H4 (cell line): ENCODE measurements around the gene CLP1. TPM values are rescaled to one million over a fixed set of nuclear protein-coding genes. Genes with fewer than 3 reads are reported as not detected.
"Not testable (repeated sequence)": the region's sequence is repeated elsewhere in the genome, so short reads cannot be mapped to it uniquely, and the experiment has no call there.

Experiments
- DNase-seq: peaks from one replicate; pipeline ENCODE4 v3.0.0-alpha.2; 2015; ENCODE audit warnings: low spot score
- total RNA-seq: library from RNA; depleted of rRNA; stranded (reverse); fragments of >200 nt; shearing (Covaris generic); gene quantifications from 2 replicates; pipeline ENCODE4 v1.2.3, GENCODE V29; 2014; rRNA removed

CLP1 gene
- total RNA-seq, 1 experiment from 2014 or later = 27.5 TPM

GRCh38 chr11:57663975-57664374 is 6.4 kb downstream of the CLP1 start:
- DNase-seq = no peak

- peak; percentile 97 for DNase-seq
These were observed 9.7 kb downstream of the CLP1 start for GRCh38 chr11:57667117-57667735.

DNA sequence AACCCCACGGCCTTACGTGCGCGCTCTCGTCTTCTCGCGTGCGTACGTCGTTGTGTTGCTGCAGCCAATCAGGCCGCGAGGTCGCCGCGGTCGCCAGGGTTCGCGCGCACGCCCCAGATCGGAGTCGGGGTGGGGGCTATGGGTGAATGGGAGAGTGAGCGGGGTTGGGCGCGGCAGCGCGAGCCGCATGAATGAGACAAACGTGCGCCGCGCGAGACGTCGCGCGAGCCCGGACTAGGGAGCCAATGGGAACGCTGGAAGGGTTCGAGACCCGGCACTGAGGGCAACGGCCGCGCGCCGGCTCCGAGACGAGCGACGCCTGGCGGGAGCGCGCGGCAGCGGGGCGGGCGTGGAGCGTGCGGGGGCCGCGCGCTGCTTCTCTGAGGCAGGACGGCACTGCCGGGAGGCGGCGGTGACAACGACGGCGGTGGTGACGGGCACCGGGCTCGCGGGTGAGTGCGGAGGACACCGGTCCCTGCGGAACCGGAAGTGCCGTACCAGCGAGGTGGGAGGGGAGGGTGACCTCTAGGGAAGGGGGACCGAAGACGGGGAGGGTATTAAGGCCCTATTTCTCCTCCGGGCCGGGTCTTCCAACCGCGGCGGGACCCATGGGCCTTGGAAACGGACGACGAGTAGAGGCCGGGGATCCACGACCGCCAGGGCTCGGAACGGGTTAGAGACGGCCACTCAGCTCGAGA is 10.3 kb downstream of the CLP1 start, which contains the start of gene ZDHHC5:
ZDHHC5 (plus strand) TSS at position 379 of the 698 bp plus-strand sequence. CDS start 4,977 bp downstream, outside the sequence.
- DNase-seq = peak; percentile 99

DNA sequence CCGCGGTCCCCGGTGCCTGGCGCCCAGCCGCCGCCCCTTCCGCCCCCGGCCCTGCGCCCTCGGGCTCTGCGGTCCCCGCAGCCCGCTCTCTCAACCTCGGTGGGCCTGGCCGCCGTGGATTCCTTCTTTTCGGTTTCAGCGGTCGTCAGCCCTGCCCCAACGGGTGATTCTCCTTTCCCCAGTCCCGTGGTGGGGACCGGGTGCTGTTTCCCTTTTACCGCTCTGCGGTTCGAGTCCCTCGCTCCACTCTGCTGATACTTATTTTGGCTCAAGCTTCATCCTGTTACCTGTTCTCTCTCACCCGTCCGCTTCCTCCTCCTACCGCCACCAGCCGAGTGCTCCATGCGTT is 10.8 kb downstream of the CLP1 start:
- no peak for DNase-seq

- no peak for DNase-seq
These were observed 16.7 kb downstream of the CLP1 start for GRCh38 chr11:57674251-57674650.

DNA sequence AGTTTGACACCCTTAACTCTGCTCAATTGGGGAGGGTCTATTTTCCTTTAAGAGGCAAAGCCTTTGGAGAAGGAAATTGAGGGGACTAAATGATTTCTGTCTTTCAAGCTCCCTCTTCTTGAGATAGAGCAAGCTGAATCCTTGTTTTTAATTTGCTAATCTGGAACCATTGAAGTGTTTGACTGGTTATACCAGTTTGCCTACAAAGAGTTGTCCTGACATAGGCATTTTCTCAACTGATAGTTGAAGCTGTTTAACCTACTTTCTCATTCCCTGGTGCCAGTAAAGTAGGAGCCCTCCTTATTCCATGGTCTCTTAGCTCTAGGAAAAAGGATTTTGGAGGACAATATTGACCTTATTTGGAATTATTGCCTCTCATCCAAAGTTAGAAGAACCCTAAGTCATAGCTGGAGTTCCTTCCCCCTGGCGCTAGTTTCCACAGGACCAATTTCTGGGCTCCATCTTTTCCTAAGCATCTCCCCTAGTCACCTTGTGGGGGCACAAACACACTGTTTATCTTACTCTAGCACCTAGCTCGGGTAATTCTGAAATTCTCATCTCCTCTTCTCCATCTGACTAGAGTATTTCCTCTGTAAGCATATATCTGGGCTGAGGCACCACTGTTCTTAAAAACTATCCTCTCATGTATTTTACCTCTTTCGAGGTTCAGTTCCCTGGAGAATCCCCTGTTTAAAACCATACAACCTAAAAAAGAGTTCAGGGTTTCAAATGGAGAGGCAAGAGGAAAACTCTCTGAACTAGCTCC is 17.8 kb downstream of the CLP1 start:
- DNase-seq = no peak

DNA sequence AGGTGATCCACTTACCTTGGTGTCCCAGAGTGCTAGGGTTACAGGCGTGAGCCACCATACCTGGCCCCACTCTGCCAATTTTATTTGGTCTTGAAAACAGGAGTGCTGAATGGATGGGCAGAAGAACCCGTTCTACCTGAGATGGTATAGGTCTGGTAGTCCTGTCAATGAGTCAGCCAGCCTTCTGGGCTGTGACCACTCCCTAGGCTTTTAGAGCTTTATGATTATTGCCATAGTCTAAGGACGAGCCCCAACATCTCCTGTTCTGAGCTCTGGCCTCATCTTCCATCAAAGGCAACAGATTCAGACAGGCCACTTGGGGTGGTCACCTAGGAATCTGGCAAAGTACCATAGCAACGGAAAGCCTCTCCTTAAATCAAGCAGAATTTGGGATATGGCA is 21.8 kb downstream of the CLP1 start:
- no peak for DNase-seq

DNA sequence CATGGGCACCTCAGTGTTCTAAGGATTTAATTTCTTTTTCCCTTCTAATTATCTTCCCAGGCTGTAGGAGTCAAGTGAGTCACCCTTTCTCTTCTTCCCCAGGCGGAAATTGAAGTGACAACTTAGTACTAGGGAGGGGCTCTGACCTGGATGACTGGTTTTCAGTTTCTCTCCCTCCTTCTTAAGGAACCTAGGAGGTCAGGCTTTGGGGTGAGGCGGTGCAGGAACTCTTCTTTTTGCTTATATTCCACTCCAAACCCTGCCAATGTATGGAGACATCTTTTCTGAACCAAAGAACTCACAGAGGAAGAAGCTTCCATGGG is 23.0 kb downstream of the CLP1 start:
- no peak for DNase-seq

DNA sequence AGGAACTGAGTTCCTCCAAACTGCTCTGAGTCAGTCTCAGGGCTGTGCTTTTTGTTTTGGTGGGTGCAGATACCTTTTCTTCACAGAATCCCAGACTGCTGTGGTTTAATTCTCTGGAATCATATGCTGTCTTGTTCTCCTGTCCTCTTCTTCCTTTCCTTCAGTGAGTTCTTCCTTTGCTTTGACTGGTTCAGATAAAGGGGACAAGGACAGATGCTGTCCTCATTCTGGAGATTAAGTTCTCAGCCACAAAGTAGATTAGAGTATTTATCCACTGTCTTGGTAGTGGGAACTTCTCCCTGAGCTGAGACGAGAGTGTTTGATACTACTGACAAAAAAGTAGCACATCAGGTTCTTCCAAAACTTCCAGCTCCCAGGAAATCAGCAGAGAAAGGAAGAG is 23.6 kb downstream of the CLP1 start:
- DNase-seq = no peak

GRCh38 chr11:57690474-57690873 is 32.9 kb downstream of the CLP1 start:
- DNase-seq = not testable (repeated sequence)

GRCh38 chr11:57698843-57699365 is 41.3 kb downstream of the CLP1 start:
- no peak for DNase-seq

- DNase-seq = no peak
These were observed 42.3 kb downstream of the CLP1 start for GRCh38 chr11:57699813-57700212.

DNA sequence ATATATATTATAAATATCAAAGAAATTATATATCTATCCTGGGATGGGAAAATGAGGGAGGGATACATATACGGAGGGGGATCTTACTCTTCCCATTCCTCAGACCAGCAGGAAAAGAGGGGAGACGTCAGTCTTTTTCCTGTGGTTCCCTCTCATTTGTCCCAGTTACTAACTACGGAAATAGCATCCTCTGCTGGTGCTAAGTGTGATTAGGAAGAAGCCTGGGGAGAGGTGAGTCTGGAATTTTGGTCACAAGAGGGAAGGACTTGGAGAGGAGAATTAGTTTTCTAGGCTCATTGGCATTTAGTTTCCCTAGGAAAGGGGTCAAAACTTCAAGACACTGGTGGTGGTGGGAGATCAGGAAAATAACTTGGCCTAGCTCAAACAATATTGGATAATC is 42.9 kb downstream of the CLP1 start:
- no peak for DNase-seq

- no peak for DNase-seq
These were observed 45.8 kb downstream of the CLP1 start for GRCh38 chr11:57703341-57703740.

GRCh38 chr11:57704932-57705331 is 47.4 kb downstream of the CLP1 start:
- DNase-seq = no peak

GRCh38 chr11:57705432-57705831 is 47.9 kb downstream of the CLP1 start:
- not testable (repeated sequence) for DNase-seq

- no peak for DNase-seq
These were observed 52.3 kb downstream of the CLP1 start for GRCh38 chr11:57709802-57710367.

Other genes starting within 250 kb of the CLP1 start
- gene SLC43A3, start 230.6 kb upstream of the CLP1 start, total RNA-seq = 20.4 and 21.3 TPM in 2 replicates
- 0.64 and 0.89 TPM in 2 replicates for gene RTN4RL2, start 197.2 kb upstream of the CLP1 start, total RNA-seq
- 3.5 and 6.0 TPM in 2 replicates for gene SLC43A1, start 142.1 kb upstream of the CLP1 start, total RNA-seq
- 111 and 118 TPM in 2 replicates for gene TIMM10, start 127.0 kb upstream of the CLP1 start, total RNA-seq
- gene SMTNL1, start 120.2 kb upstream of the CLP1 start, total RNA-seq = not detected in 2 replicates
- gene UBE2L6, start 90.1 kb upstream of the CLP1 start, total RNA-seq = 103 and 149 TPM in 2 replicates
- gene SERPING1, start 60.1 kb upstream of the CLP1 start, total RNA-seq = 1.2 and 8.3 TPM in 2 replicates
- gene YPEL4, start 7.8 kb upstream of the CLP1 start, total RNA-seq = 1.2 and 3.3 TPM in 2 replicates
- 23.5 and 32.4 TPM in 2 replicates for gene ZDHHC5, start 10.4 kb downstream of the CLP1 start, total RNA-seq
- gene MED19, start 54.5 kb downstream of the CLP1 start, total RNA-seq = 25.3 and 29.7 TPM in 2 replicates
- 128 and 142 TPM in 2 replicates for gene TMX2, start 54.8 kb downstream of the CLP1 start, total RNA-seq
- gene SELENOH, start 83.7 kb downstream of the CLP1 start, total RNA-seq = 218 and 298 TPM in 2 replicates
- gene BTBD18, start 94.1 kb downstream of the CLP1 start, total RNA-seq = not detected in 2 replicates
- 50.0 and 56.3 TPM in 2 replicates for gene CTNND1, start 104.0 kb downstream of the CLP1 start, total RNA-seq